Activated CD8-positive, alpha-beta memory T cell treated with anti-CD3 and anti-CD28 coated beads, Interleukin-2, amount 10 ng/mL, durations not matched to agents 7 days and 5 days (primary cell): Measurements from ENCODE around the gene PPP1R14D. TPM values are rescaled to one million over a fixed set of nuclear protein-coding genes. Genes with fewer than 3 reads are reported as not detected.

Experiments used
- ATAC-seq: fragments of 150-1000 bp; cut with Tn5 transposase; one replicate; pipeline ENCODE4 v1.10.0; 2021; ENCODE audit warnings: moderate library complexity
- CTCF ChIA-PET: fragments of 350-600 bp; sonication (Branson Sonifier 250); formaldehyde crosslinking; loops from one replicate; lab custom pipeline; 2021; ENCODE audit warnings: antibody characterized with exemption; lab: Charles Lee
- DNase-seq: peaks from one replicate; pipeline ENCODE4 v3.0.0-alpha.2; 2020
- H3K27ac Mint-ChIP-seq: one replicate; pipeline ENCODE4 v1.8.0; 2021; ENCODE audit warnings: mild to moderate bottlenecking, mixed read lengths
- H3K27me3 Mint-ChIP-seq: one replicate; pipeline ENCODE4 v1.8.0; 2021; ENCODE audit warnings: mixed read lengths
- H3K36me3 Mint-ChIP-seq: one replicate; pipeline ENCODE4 v1.8.0; 2021; ENCODE audit warnings: mild to moderate bottlenecking, mixed read lengths
- H3K4me1 Mint-ChIP-seq: one replicate; pipeline ENCODE4 v1.8.0; 2021; ENCODE audit warnings: mixed read lengths
- H3K4me3 Mint-ChIP-seq: one replicate; pipeline ENCODE4 v1.8.0; 2021; ENCODE audit warnings: mild to moderate bottlenecking, moderate library complexity, mixed read lengths
- H3K9me3 Mint-ChIP-seq: one replicate; pipeline ENCODE4 v1.8.0; 2022; ENCODE audit warnings: low read depth, mixed read lengths
- total RNA-seq, 2 experiments: library from RNA; stranded (reverse); gene quantifications; one replicate each; pipeline ENCODE4 v1.2.3, GENCODE V29; 2021

PPP1R14D gene
- total RNA-seq, 2 experiments from 2014 or later, result not detected

- H3K4me3 Mint-ChIP-seq, result no peak overlapping the region
- ATAC-seq, result no peak
These were observed 24.8 kb downstream of the PPP1R14D start for GRCh38 chr15:40803688-40804087.

DNA sequence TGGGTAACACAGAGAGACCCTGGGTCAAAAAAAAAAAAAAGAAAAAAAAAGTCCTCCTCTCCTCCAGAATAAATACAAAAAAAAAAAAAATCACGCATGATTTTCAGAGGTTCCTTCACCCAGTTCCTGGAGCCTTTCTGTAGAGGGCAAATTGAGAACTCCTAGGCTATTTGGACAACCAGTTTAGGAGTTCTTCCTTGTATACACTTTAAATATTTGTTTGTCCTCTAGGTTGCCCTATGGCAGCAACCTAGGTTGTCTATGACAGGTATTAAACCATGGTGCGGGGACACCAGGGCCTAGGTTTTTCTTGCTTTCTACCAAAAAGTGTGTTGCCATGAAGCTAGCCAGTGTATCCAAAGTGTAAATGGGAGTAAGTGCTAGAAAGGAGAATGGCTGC, 25.4 kb downstream of the PPP1R14D start:
- Mint-ChIP-seq H3K27me3 (no peaks in the 10 kb centered on the region), H3K36me3 (peaks cover 14% of the 10 kb centered on the region), H3K4me1 (peaks cover 24% of the 10 kb centered on the region), H3K4me3 (no peak overlapping the region), H3K27ac (no peak overlapping the region), H3K9me3 (no peaks in the 10 kb centered on the region)
- no peak for ATAC-seq
- CTCF ChIA-PET, result interaction anchor here (0.6 to 2.5 kb wide), 3 partner anchors 89 to 95 kb away, joined by 3 to 5 read pairs (median 4); partner anchors contain the start of gene VPS18
- DNase-seq, result no peak

More at GRCh38 chr15:40803688-40804087, 24.8 kb downstream of the PPP1R14D start:
- H3K27ac Mint-ChIP-seq, result no peak overlapping the region
- H3K9me3 Mint-ChIP-seq, result no peaks in the 10 kb centered on the region
- H3K36me3 Mint-ChIP-seq, result peaks cover 11% of the 10 kb centered on the region
- no peaks in the 10 kb centered on the region for H3K27me3 Mint-ChIP-seq
- CTCF ChIA-PET, result interaction anchor here (0.6 to 2.5 kb wide), 5 partner anchors 21 to 96 kb away, joined by 3 to 5 read pairs (median 3); partner anchors contain the start of gene VPS18
- peaks cover 27% of the 10 kb centered on the region for H3K4me1 Mint-ChIP-seq
- no peak for DNase-seq

GRCh38 chr15:40799523-40799922, 29.0 kb downstream of the PPP1R14D start:
- Mint-ChIP-seq H3K27ac (peak overlapping the region; percentile 11), H3K27me3 (no peaks in the 10 kb centered on the region)

GRCh38 chr15:40796512-40796911, 32.0 kb downstream of the PPP1R14D start:
- ATAC-seq (no peak), DNase-seq (no peak)
- peaks cover 10% of the 10 kb centered on the region for H3K36me3 Mint-ChIP-seq
- CTCF ChIA-PET, result interaction anchor here (1.1 kb wide), 1 partner anchor 117 kb away, joined by 4 read pairs; no protein-coding TSS in a partner anchor
- no peak overlapping the region for H3K27ac Mint-ChIP-seq
- no peak overlapping the region for H3K4me3 Mint-ChIP-seq
- H3K27me3 Mint-ChIP-seq, result no peaks in the 10 kb centered on the region
- H3K9me3 Mint-ChIP-seq, result no peaks in the 10 kb centered on the region
- peaks cover 17% of the 10 kb centered on the region for H3K4me1 Mint-ChIP-seq

More at GRCh38 chr15:40799523-40799922, 29.0 kb downstream of the PPP1R14D start:
- DNase-seq (no peak), ATAC-seq (no peak)
- Mint-ChIP-seq H3K9me3 (no peaks in the 10 kb centered on the region), H3K36me3 (peaks cover 12% of the 10 kb centered on the region), H3K4me3 (no peak overlapping the region), H3K4me1 (peaks cover 16% of the 10 kb centered on the region)
- CTCF ChIA-PET, result no interaction called here

DNA sequence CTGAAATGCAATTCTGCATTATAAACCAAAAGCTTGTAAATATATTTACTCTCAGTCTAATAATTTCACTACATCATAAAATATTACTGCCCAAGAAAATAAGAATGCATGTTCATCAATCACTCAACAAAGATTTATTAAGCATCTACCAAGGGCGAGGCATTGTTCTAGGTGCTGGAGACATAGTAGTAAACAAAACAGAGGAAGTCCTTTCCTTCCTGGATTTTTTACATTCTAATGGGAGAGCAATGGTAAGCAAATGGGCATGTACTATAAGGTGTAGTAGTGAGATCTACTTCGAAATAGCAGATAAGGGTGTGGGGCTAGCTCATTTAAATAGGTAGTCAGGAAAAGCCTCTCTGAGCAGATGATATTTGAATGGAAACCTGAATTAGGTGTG, 32.5 kb downstream of the PPP1R14D start:
- Mint-ChIP-seq H3K27me3 (no peaks in the 10 kb centered on the region), H3K36me3 (peaks cover 8% of the 10 kb centered on the region), H3K9me3 (no peaks in the 10 kb centered on the region), H3K4me1 (peaks cover 16% of the 10 kb centered on the region), H3K27ac (no peak overlapping the region), H3K4me3 (no peak overlapping the region)
- ATAC-seq (no peak), DNase-seq (no peak)
- CTCF ChIA-PET, result no interaction called here

- ATAC-seq, result peak; percentile 47
- Mint-ChIP-seq H3K36me3 (peaks cover 6% of the 10 kb centered on the region), H3K4me3 (no peak overlapping the region)
These were observed 35.1 kb downstream of the PPP1R14D start for GRCh38 chr15:40793216-40793989.

DNA sequence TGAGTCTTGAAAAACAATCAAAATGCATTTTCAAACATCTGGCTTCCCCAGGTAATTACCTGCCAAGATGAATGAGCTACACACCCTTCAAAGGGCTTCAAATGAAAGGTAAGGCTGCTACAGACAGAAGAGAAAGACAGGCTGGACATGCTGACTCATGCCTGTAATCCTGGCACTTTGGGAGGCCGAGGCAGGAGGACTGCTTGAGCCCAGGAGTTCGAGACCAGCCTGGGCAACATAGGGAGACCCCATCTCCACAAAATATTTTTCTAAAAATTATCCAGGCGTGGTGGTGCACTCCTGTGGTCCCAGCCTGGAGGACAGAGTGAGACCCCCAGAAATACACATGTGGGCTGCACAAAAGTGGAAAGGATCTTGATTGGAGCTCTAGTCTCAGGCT, 36.1 kb downstream of the PPP1R14D start:
- no peak overlapping the region for H3K4me3 Mint-ChIP-seq
- CTCF ChIA-PET, result no interaction called here

More at GRCh38 chr15:40793216-40793989, 35.1 kb downstream of the PPP1R14D start:
- Mint-ChIP-seq H3K4me1 (peaks cover 16% of the 10 kb centered on the region), H3K27me3 (no peaks in the 10 kb centered on the region), H3K9me3 (no peaks in the 10 kb centered on the region), H3K27ac (no peak overlapping the region)
- DNase-seq, result no peak
- CTCF ChIA-PET, result no interaction called here

GRCh38 chr15:40790718-40791117, 37.8 kb downstream of the PPP1R14D start:
- CTCF ChIA-PET, result no interaction called here
- Mint-ChIP-seq H3K27me3 (no peaks in the 10 kb centered on the region), H3K9me3 (no peaks in the 10 kb centered on the region), H3K27ac (no peak overlapping the region), H3K36me3 (peaks cover 2% of the 10 kb centered on the region), H3K4me1 (peaks cover 28% of the 10 kb centered on the region), H3K4me3 (no peak overlapping the region)
- DNase-seq (no peak), ATAC-seq (no peak)

More for the DNA sequence above, 36.1 kb downstream of the PPP1R14D start:
- peaks cover 2% of the 10 kb centered on the region for H3K36me3 Mint-ChIP-seq
- DNase-seq (no peak), ATAC-seq (no peak)
- peaks cover 21% of the 10 kb centered on the region for H3K4me1 Mint-ChIP-seq
- H3K27ac Mint-ChIP-seq, result no peak overlapping the region
- no peaks in the 10 kb centered on the region for H3K27me3 Mint-ChIP-seq
- H3K9me3 Mint-ChIP-seq, result no peaks in the 10 kb centered on the region

- DNase-seq (no peak), ATAC-seq (no peak)
- Mint-ChIP-seq H3K4me1 (peaks cover 28% of the 10 kb centered on the region), H3K9me3 (no peaks in the 10 kb centered on the region), H3K27me3 (no peaks in the 10 kb centered on the region), H3K27ac (no peak overlapping the region), H3K4me3 (no peak overlapping the region), H3K36me3 (peaks cover 2% of the 10 kb centered on the region)
- CTCF ChIA-PET, result interaction anchor here (0.7 kb wide), 2 partner anchors 17 to 230 kb away, joined by 3 read pairs; partner anchors contain the start of gene ZFYVE19
These were observed 38.5 kb downstream of the PPP1R14D start for GRCh38 chr15:40789999-40790398.

GRCh38 chr15:40789119-40789518, 39.4 kb downstream of the PPP1R14D start:
- CTCF ChIA-PET, result interaction anchor here (5.4 kb wide), 1 partner anchor 106 kb away, joined by 24 read pairs; the partner anchor contains the start of gene VPS18
- no peaks in the 10 kb centered on the region for H3K27me3 Mint-ChIP-seq
- H3K36me3 Mint-ChIP-seq, result peaks cover 2% of the 10 kb centered on the region
- no peaks in the 10 kb centered on the region for H3K9me3 Mint-ChIP-seq
- H3K4me3 Mint-ChIP-seq, result no peak overlapping the region
- no peak for ATAC-seq
- no peak for DNase-seq
- peaks cover 28% of the 10 kb centered on the region for H3K4me1 Mint-ChIP-seq
- no peak overlapping the region for H3K27ac Mint-ChIP-seq

- DNase-seq, result no peak
- no peaks in the 10 kb centered on the region for H3K9me3 Mint-ChIP-seq
- CTCF ChIA-PET, result interaction anchor here (0.7 to 5.4 kb wide), 6 partner anchors 9 to 199 kb away, joined by 3 to 24 read pairs (median 4); partner anchors contain the start of gene VPS18
- H3K27ac Mint-ChIP-seq, result peak overlapping the region; percentile 76
- H3K36me3 Mint-ChIP-seq, result peaks cover 2% of the 10 kb centered on the region
- no peaks in the 10 kb centered on the region for H3K27me3 Mint-ChIP-seq
- ATAC-seq, result peak; percentile 50
- H3K4me1 Mint-ChIP-seq, result peaks cover 20% of the 10 kb centered on the region
- no peak overlapping the region for H3K4me3 Mint-ChIP-seq
These were observed 40.5 kb downstream of the PPP1R14D start for GRCh38 chr15:40787991-40788390.

GRCh38 chr15:40787344-40787841, 41.1 kb downstream of the PPP1R14D start:
- peak; percentile 67 for DNase-seq
- Mint-ChIP-seq H3K27ac (peak overlapping the region; percentile 76), H3K27me3 (no peaks in the 10 kb centered on the region), H3K9me3 (no peaks in the 10 kb centered on the region), H3K4me3 (no peak overlapping the region), H3K4me1 (peaks cover 22% of the 10 kb centered on the region), H3K36me3 (no peaks in the 10 kb centered on the region)
- peak; percentile 45 for ATAC-seq
- CTCF ChIA-PET, result interaction anchor here (0.8 to 5.4 kb wide), 5 partner anchors 9 to 198 kb away, joined by 3 to 24 read pairs (median 4); partner anchors contain the start of gene VPS18

DNA sequence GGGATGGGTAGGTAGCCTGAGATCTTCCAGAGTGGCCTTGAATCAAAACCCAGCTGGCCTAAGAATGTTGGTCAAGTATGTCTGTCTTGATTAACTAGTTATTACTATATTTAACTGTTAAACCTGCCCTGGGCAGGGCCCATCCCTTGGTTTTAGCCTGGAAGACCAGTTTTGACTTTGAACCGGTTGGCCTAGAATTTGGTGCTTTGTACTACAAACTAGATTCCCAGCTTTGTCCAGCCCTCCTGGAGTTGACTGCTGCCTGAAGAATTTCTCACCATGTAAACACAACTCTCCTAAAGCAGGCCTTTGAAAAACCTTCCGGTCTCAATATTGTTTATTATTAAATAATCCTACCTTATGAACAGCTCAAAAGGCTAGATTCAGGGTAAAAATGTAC, 42.7 kb downstream of the PPP1R14D start:
- Mint-ChIP-seq H3K4me1 (peaks cover 22% of the 10 kb centered on the region), H3K27ac (no peak overlapping the region), H3K27me3 (no peaks in the 10 kb centered on the region), H3K36me3 (no peaks in the 10 kb centered on the region), H3K4me3 (no peak overlapping the region), H3K9me3 (no peaks in the 10 kb centered on the region)
- CTCF ChIA-PET, result interaction anchor here (0.7 to 5.4 kb wide), 6 partner anchors 42 to 250 kb away, joined by 3 to 24 read pairs (median 4); partner anchors contain the start of gene VPS18
- no peak for DNase-seq
- ATAC-seq, result no peak
